HFFc6 (cell line): ENCODE results near the gene ZG16B. TPM values are rescaled to one million over a fixed set of nuclear protein-coding genes. Genes with fewer than 3 reads are reported as not detected.

Source experiments
- DNase-seq: peaks from one replicate; pipeline ENCODE4 v3.0.0-alpha.2; 2018
- H3K27ac Mint-ChIP-seq: 2 replicates; pipeline ENCODE4 v1.8.0; 2020; ENCODE audit warnings: mild to moderate bottlenecking, mixed read lengths
- H3K27me3 Mint-ChIP-seq: 2 replicates; pipeline ENCODE4 v1.8.0; 2021; ENCODE audit warnings: mild to moderate bottlenecking, moderate library complexity, mixed read lengths; ENCODE audit not compliant: insufficient read depth
- H3K36me3 Mint-ChIP-seq: 2 replicates; pipeline ENCODE4 v1.8.0; 2021; ENCODE audit warnings: low read depth, mixed read lengths
- H3K4me1 Mint-ChIP-seq: 2 replicates; pipeline ENCODE4 v1.8.0; 2020; ENCODE audit warnings: low read depth, mixed read lengths
- H3K4me3 Mint-ChIP-seq: 2 replicates; pipeline ENCODE4 v1.8.0; 2020; ENCODE audit warnings: mild to moderate bottlenecking, moderate library complexity, mixed read lengths
- H3K9me3 Mint-ChIP-seq: 2 replicates; pipeline ENCODE4 v1.8.0; 2020; ENCODE audit warnings: mild to moderate bottlenecking, mixed read lengths
- total RNA-seq, 6 experiments: library from RNA; stranded (reverse); fragmentation: NEBNext Ultra II Directional; extraction: Animal tissue kit (Norgen Biotek cat#: 25700); gene quantifications; 2 replicates in 1 of 6; 3 replicates in 5 of 6; pipeline ENCODE4 v1.2.3, GENCODE V29; 2021
- TF ChIP-seq, protein P1 (sequence below): fragments of 200-600 bp; sonication (generic); IDR thresholded peaks from 2 replicates; pipeline ENCODE4 v1.5.0; 2021; ENCODE audit warnings: antibody characterized with exemption, mild to moderate bottlenecking

Gene ZG16B
- total RNA-seq, 6 experiments from 2014 or later: 0.41 to 0.68 (median 0.46) TPM; not detected in 2

DNA sequence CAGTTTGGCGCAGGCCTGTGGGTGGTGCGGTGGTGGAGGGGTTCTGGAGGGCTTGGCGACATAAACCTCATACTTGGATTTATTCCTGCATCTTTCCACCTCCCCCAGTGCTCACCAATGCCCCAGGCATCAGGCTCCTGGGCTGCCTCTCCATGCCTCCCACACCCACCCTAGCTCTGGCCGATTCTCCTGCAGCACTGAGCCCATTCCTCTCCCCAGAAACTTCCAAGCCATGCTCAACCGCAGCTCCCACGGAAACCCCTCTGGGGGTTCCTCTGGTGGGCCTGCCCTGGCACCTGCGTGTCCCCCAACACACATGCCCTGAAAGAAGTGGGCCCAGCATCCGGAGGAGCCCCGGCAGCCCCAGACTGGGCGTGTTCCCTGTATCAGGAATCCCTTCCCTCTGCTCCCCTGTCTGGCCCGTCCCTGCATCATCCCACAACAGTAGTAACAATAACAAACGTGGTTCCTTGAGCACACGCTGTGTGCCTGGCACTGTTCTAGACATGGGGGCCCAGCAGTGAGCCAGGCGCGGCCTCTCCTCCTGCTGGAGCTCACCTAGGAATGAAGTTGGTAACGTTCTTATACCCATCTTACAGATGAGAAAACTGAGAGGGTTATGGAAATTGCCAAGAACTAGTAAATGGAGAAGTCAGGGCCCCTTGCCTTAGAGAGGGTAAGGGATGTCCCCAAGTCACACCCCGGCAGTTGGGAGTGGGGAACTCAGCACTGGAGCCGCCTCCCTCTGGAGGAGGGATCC lies 10.7 kb upstream of the ZG16B start:
- H3K4me1 Mint-ChIP-seq: no peaks in the 10 kb centered on the region
- peaks cover 39% of the 10 kb centered on the region for H3K27me3 Mint-ChIP-seq
- no peaks in the 10 kb centered on the region for H3K9me3 Mint-ChIP-seq
- H3K36me3 Mint-ChIP-seq: no peaks in the 10 kb centered on the region
- DNase-seq: no peak
- H3K27ac Mint-ChIP-seq: no peak overlapping the region
- H3K4me3 Mint-ChIP-seq: no peak overlapping the region
- TF ChIP-seq, protein P1, sequence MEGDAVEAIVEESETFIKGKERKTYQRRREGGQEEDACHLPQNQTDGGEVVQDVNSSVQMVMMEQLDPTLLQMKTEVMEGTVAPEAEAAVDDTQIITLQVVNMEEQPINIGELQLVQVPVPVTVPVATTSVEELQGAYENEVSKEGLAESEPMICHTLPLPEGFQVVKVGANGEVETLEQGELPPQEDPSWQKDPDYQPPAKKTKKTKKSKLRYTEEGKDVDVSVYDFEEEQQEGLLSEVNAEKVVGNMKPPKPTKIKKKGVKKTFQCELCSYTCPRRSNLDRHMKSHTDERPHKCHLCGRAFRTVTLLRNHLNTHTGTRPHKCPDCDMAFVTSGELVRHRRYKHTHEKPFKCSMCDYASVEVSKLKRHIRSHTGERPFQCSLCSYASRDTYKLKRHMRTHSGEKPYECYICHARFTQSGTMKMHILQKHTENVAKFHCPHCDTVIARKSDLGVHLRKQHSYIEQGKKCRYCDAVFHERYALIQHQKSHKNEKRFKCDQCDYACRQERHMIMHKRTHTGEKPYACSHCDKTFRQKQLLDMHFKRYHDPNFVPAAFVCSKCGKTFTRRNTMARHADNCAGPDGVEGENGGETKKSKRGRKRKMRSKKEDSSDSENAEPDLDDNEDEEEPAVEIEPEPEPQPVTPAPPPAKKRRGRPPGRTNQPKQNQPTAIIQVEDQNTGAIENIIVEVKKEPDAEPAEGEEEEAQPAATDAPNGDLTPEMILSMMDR: no peak

DNA sequence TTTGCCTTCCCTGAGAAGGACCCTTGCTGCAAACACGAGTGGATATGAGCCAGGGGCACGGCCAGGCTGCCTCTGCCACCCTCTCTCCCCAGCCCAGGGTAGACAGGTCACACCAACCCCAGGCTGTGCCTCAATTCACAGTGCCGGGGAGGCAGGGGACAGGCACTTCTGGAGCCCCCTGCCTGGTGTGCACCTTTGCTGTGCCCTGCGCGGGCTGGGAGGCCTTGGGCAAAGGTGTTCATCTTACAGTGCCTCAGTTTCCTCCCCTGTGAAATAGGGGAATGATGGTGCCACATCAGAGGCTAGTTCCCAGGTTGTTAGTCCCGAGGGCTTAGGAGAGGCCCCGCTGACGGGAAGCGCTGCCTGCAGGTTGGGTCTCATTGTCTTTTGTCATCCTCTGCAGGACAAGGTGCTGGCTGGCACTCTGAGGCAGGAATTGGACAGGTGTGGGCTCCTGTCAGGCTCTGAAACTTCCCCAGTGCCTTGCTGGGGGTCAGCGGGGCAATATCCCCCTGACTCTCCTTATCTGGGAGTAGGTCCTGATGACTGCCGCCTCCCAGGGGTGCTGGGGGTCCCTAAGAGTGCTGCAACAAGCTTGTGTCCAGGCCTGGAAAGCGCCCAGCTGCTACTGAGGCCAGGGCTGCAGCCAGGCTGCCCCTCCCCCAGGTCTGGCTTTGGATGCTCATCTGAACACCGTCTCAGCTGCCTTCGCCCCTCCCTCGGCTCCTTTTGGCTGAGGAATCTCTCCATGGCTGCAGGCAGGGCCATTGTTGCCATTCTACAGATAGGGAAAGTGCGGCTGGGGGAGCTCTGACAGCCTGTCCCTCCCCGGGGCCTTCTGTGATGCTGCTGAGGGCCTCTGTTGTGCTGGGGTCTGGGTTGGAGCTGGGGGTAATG lies 9.9 kb upstream of the ZG16B start:
- TF ChIP-seq, protein P1: no peak
- Mint-ChIP-seq H3K4me1 (no peaks in the 10 kb centered on the region), H3K27ac (no peak overlapping the region), H3K9me3 (no peaks in the 10 kb centered on the region), H3K4me3 (no peak overlapping the region), H3K36me3 (no peaks in the 10 kb centered on the region), H3K27me3 (peaks cover 38% of the 10 kb centered on the region)
- no peak for DNase-seq

DNA sequence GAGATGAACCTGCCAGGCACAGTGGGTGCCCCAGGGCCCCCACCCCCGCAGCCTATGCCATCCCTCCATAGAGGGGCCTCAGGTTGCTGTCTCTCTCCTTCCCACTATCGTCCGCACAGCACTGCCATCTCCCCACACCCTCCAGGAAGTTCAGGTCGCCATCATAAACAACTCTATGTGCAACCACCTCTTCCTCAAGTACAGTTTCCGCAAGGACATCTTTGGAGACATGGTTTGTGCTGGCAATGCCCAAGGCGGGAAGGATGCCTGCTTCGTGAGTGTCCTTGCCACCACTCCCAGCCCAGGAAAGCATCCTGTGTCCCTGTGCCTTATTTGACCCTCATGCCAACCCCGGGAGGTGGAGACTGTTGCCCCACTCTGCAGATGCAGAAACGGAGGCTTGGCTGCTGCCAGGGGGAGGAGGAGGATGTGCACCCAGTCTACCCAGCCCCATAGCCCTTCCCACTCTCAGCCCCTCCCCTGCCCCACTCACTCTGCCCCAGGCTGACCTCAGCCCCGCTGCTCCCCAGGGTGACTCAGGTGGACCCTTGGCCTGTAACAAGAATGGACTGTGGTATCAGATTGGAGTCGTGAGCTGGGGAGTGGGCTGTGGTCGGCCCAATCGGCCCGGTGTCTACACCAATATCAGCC lies 9.1 kb upstream of the ZG16B start:
- H3K27me3 Mint-ChIP-seq: peaks cover 42% of the 10 kb centered on the region
- DNase-seq: no peak
- H3K36me3 Mint-ChIP-seq: no peaks in the 10 kb centered on the region
- H3K9me3 Mint-ChIP-seq: no peaks in the 10 kb centered on the region
- H3K4me1 Mint-ChIP-seq: no peaks in the 10 kb centered on the region
- H3K27ac Mint-ChIP-seq: no peak overlapping the region
- no peak overlapping the region for H3K4me3 Mint-ChIP-seq
- TF ChIP-seq, protein P1: no peak

DNA sequence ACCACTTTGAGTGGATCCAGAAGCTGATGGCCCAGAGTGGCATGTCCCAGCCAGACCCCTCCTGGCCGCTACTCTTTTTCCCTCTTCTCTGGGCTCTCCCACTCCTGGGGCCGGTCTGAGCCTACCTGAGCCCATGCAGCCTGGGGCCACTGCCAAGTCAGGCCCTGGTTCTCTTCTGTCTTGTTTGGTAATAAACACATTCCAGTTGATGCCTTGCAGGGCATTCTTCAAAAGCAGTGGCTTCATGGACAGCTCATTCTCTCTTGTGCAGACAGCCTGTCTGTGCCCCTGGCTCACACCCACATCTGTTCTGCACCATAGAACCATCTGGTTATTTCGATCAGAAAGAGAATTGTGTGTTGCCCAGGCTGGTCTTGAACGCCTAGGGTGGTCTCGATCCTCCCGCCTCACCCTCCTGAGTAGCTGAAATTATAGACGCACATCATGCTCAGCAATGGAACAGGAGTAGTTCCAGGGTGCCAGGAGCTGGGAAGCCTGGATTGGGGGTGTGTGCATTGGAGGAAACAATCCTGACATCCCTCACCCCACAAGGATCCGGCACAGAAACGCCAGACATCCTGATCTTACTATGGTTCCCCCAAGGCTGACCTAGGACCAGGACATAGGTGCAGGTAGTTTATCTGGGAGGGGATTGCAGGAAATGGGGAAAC lies 8.5 kb upstream of the ZG16B start:
- H3K4me3 Mint-ChIP-seq: no peak overlapping the region
- no peaks in the 10 kb centered on the region for H3K36me3 Mint-ChIP-seq
- H3K27ac Mint-ChIP-seq: no peak overlapping the region
- peak; percentile 6 for DNase-seq
- no peaks in the 10 kb centered on the region for H3K9me3 Mint-ChIP-seq
- peaks cover 40% of the 10 kb centered on the region for H3K27me3 Mint-ChIP-seq
- no peaks in the 10 kb centered on the region for H3K4me1 Mint-ChIP-seq
- TF ChIP-seq, protein P1: no peak

DNA sequence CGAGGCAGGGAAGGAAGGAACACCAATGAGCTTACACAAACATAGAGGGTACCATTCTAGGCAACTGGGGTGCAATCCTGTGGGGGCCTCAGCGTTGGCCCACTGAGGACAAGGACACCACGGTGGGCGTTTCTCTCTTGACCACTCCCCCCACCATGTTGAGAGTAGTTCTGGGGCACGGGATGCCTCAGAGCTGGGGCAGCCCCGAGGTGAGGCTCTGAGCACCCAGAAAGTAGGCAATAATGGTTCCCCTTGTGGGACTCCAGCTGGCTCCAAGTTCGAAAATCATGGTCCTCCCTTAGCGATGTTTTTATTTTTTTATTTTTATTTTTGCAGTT lies 8.0 kb upstream of the ZG16B start:
- H3K27me3 Mint-ChIP-seq: peaks cover 40% of the 10 kb centered on the region
- no peak overlapping the region for H3K4me3 Mint-ChIP-seq
- no peaks in the 10 kb centered on the region for H3K36me3 Mint-ChIP-seq
- no peaks in the 10 kb centered on the region for H3K4me1 Mint-ChIP-seq
- no peaks in the 10 kb centered on the region for H3K9me3 Mint-ChIP-seq
- H3K27ac Mint-ChIP-seq: no peak overlapping the region
- DNase-seq: no peak
- TF ChIP-seq, protein P1: no peak
